Suppressor macrophage treated with lipopolysaccharide for 1 hour (primary cell): ENCODE data around the gene DYRK1A.
"Not testable (repeated sequence)": the region's sequence is repeated elsewhere in the genome, so short reads cannot be mapped to it uniquely, and the experiment has no call there.

Experiments
- DNase-seq, 3 donors: peaks; one replicate each; pipeline ENCODE4 v3.0.0-alpha.2; 2020 to 2022

The DYRK1A gene

GRCh38 chr21:37366482-37367316 lies at the start of gene DYRK1A:
DYRK1A (plus strand) TSS chr21:37366773; CDS start chr21:37420375, 53,602 bp downstream.
- peak; percentile 99 for DNase-seq

- no peak for DNase-seq
These were observed 47.0 kb upstream of the DYRK1A start for GRCh38 chr21:37319551-37319950.

- DNase-seq = no peak
These were observed 44.5 kb upstream of the DYRK1A start for GRCh38 chr21:37322084-37322483.

GRCh38 chr21:37324558-37324957 lies 42.0 kb upstream of the DYRK1A start:
- DNase-seq = no peak

GRCh38 chr21:37328147-37328546 lies 38.4 kb upstream of the DYRK1A start:
- not testable (repeated sequence) for DNase-seq

- DNase-seq = no peak
These were observed 35.2 kb upstream of the DYRK1A start for GRCh38 chr21:37331411-37331810.

GRCh38 chr21:37335053-37335452 lies 31.5 kb upstream of the DYRK1A start:
- no peak for DNase-seq

GRCh38 chr21:37337179-37337578 lies 29.4 kb upstream of the DYRK1A start:
- DNase-seq = no peak

GRCh38 chr21:37337831-37338230 lies 28.7 kb upstream of the DYRK1A start:
- no peak for DNase-seq

GRCh38 chr21:37338671-37339551 lies 27.7 kb upstream of the DYRK1A start:
- DNase-seq = peak; percentile 65 to 83 (median 78)

GRCh38 chr21:37339552-37339939 lies 27.0 kb upstream of the DYRK1A start:
- peak; percentile 31 to 53 (median 43) for DNase-seq

GRCh38 chr21:37341254-37341960 lies 25.2 kb upstream of the DYRK1A start:
- DNase-seq = no peak

GRCh38 chr21:37342046-37342632 lies 24.4 kb upstream of the DYRK1A start:
- DNase-seq = no peak

- no peak for DNase-seq
These were observed 19.6 kb upstream of the DYRK1A start for GRCh38 chr21:37346841-37347430.

GRCh38 chr21:37348664-37349063 lies 17.9 kb upstream of the DYRK1A start:
- DNase-seq = peak in 1 of 3 donors; percentile 40

GRCh38 chr21:37350472-37350871 lies 16.1 kb upstream of the DYRK1A start:
- no peak for DNase-seq

- DNase-seq = peak; percentile 64 to 83 (median 80)
These were observed 9.9 kb upstream of the DYRK1A start for GRCh38 chr21:37356706-37357105.

- no peak for DNase-seq
These were observed 8.9 kb upstream of the DYRK1A start for GRCh38 chr21:37357691-37358090.

GRCh38 chr21:37358397-37358796 lies 8.2 kb upstream of the DYRK1A start:
- peak; percentile 44 to 60 (median 48) for DNase-seq

GRCh38 chr21:37363936-37364335 lies 2.6 kb upstream of the DYRK1A start:
- no peak for DNase-seq

GRCh38 chr21:37364722-37365121 lies 1.9 kb upstream of the DYRK1A start:
- no peak for DNase-seq
